Bone marrow (tissue), 2 donors: Measurements from ENCODE around the gene FAM180B.
"Not testable (repeated sequence)": the region's sequence is repeated elsewhere in the genome, so short reads cannot be mapped to it uniquely, and the experiment has no call there.

Experiments used
- DNase-seq, 2 donors: peaks; one replicate each; lab custom pipeline; 2025; lab: John Stamatoyannopoulos, UW

FAM180B gene

GRCh38 chr11:47586098-47586855, at the start of gene FAM180B:
TSS of gene FAM180B (plus strand) at chr11:47586678. CDS start at chr11:47586769, 91 bp downstream.
- DNase-seq, result no peak

GRCh38 chr11:47536915-47537314, 49.6 kb upstream of the FAM180B start:
- no peak for DNase-seq

- no peak for DNase-seq
Measured at GRCh38 chr11:47538741-47539565, 47.5 kb upstream of the FAM180B start.

- DNase-seq, result no peak
Measured at GRCh38 chr11:47539681-47540039, 46.8 kb upstream of the FAM180B start.

GRCh38 chr11:47541070-47541469, 45.4 kb upstream of the FAM180B start:
- DNase-seq, result no peak

- DNase-seq, result no peak
Measured at GRCh38 chr11:47545298-47545697, 41.2 kb upstream of the FAM180B start.

- not testable (repeated sequence) for DNase-seq
Measured at GRCh38 chr11:47546274-47546673, 40.2 kb upstream of the FAM180B start.

- no peak for DNase-seq
Measured at GRCh38 chr11:47550288-47551047, 36.0 kb upstream of the FAM180B start.

- no peak for DNase-seq
Measured at GRCh38 chr11:47551086-47551485, 35.4 kb upstream of the FAM180B start.

- peak in 1 of 2 donors; percentile 29 for DNase-seq
Measured at GRCh38 chr11:47552056-47552565, 34.4 kb upstream of the FAM180B start.

GRCh38 chr11:47552566-47553405, 33.7 kb upstream of the FAM180B start, which contains the start of gene CELF1:
TSS of gene CELF1 (minus strand) at chr11:47553132. CDS start at chr11:47499523, 53,609 bp downstream.
- peak; percentile 85 to 87 for DNase-seq

- DNase-seq, result no peak
Measured at GRCh38 chr11:47553406-47553743, 33.1 kb upstream of the FAM180B start.

- DNase-seq, result not testable (repeated sequence)
Measured at GRCh38 chr11:47557004-47557403, 29.5 kb upstream of the FAM180B start.

GRCh38 chr11:47558695-47559094, 27.8 kb upstream of the FAM180B start:
- DNase-seq, result no peak

- DNase-seq, result no peak
Measured at GRCh38 chr11:47560426-47560825, 26.1 kb upstream of the FAM180B start.

GRCh38 chr11:47562393-47562792, 24.1 kb upstream of the FAM180B start:
- not testable (repeated sequence) for DNase-seq

- not testable (repeated sequence) for DNase-seq
Measured at GRCh38 chr11:47564366-47564765, 22.1 kb upstream of the FAM180B start.

- no peak for DNase-seq
Measured at GRCh38 chr11:47564933-47565339, 21.5 kb upstream of the FAM180B start.

GRCh38 chr11:47565340-47566148, 20.9 kb upstream of the FAM180B start, which contains the start of gene PTPMT1:
TSS of gene PTPMT1 (plus strand) at chr11:47565599. CDS start at chr11:47565623, 24 bp downstream.
- DNase-seq, result peak; percentile 21 to 30

GRCh38 chr11:47566149-47566698, 20.3 kb upstream of the FAM180B start:
- no peak for DNase-seq
